Activated CD4-positive, alpha-beta T cell treated with anti-CD3 and anti-CD28 coated beads, Interleukin-2, amount 50 U/mL, for 16 hours (primary cell): ENCODE measurements around the gene SH3PXD2A.

Experiments
- DNase-seq: peaks from one replicate; pipeline ENCODE4 v3.0.0-alpha.2; 2020

The SH3PXD2A gene

DNA sequence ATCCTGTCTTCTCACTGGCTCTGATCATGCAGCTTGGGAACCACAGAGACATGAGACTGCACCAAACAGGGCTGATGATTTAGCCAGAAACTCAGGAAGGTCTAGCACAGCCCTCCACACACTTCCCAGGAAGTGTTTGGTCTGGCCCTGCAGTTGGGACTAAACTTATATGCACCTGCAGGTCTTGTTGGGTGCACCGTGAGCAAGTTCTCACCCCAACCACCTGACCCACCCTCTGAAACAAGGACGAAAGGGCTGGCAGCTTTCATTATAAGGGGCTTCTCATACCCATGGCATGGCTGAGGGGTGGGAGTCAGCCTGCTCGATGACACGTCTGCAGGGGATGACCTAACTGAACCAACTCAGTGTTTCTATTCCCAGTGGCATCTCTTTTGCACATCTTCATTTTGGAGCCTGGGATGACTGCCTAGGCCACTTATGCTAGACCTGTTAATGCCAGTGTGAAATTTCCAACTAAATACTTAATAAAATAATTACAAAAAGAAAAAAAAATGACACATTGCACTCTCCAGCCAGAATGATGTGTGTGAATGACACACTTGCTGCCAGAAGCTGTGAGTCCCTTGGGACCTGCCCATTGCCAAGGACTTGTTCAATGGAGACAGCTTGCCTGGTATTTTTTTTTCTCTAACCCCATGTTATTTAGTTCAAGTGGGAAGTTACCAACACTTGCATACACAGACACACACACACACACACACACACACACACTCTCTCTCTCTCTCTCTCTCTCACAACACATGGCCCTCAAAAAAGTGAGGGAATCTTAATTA is 259.2 kb downstream of the SH3PXD2A start:
- no peak for DNase-seq

DNA sequence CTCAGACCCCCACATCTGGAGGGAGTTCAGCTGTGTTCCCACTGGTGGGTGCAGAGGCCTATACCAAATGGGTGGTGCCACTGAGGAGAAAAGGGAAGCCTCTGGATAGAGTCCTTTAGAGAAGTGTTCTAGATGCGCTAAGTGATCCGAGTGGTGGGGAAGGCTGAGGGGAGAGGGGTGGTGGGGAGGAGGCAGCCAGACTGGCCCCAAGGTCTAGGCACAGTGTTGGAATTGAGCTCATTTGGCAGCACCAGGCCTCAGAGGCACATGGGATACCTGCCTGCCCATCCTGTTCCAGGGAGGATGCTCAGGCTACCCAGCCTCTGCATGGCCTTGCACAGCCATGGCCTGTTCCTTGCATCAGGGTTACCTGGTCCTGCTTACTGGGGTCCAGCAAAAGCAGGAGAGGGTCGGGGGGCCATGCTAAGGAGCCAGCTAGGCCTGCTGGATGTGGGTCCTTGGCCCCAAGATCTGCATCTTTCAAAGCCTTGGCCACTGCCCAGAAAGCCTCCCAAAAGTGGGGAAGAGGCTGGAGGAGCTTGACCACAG is 262.3 kb downstream of the SH3PXD2A start:
- DNase-seq = no peak

DNA sequence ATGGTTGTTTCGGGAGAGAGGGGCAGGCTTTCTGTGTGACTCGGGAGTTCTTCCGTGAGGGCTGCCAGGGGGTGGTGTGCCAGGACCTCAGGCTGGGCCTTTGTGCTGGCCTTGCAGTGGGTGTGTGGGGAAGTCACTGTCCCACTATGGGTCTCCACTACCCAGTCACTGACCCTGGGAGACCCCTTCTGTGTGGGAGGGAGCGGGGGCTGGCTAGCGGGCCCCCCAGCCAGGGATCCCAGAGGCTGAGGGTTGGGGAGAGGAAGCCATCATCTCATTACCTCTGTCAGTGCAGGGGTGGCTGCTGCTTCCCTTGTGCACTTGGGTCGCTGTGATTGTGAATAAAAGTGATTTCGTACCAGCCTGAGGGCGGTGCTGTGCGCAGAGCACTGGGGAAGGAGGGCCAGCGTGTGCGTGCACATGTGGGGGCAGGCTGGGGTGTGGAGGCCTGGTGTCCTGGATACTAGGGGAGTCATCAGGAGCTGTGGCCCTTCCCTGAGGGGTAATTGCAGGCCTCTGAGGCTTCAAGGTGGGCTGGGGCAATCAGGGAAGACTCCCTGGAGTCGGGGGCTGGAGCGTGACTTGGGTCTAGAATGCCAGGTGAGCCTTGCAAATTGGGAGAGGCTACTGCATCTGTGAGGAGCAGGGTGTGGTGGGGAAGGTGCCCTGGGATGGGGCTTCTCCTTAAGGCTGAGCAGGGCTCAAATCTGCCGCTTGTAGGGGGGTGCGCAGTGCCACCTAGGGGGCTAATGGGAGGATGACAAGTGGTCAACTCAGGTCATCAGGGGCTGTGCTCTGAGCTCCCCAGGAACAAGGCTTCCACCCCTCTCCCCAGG is 263.0 kb downstream of the SH3PXD2A start:
- peak; percentile 39 for DNase-seq

DNA sequence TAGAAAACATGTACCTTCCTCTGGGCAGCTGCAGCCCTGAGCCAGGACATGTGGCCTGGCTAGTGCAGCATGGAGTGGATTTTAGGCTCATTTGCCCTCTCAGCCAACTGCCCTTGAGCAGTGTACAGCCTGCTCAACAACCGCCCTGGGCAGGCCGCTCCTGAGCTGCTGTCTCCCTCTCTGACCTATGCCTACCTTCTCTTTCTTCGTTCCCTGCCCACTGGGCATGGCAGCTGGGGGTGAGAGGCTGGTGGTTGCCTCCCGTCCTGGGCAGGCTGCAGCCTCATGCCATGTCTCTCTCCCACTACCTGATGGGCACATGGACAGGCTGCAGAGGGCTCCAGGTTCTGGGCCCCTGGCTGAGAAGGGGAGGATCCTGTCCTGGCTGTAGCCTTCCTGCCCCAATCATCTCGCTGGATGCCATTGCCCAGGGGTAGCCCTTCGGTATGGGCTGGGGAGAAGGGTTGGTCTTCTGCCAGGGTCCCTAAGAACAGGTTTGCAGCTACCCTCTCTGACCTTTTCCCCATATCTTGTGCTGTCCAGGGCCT is 264.6 kb downstream of the SH3PXD2A start:
- DNase-seq = no peak

DNA sequence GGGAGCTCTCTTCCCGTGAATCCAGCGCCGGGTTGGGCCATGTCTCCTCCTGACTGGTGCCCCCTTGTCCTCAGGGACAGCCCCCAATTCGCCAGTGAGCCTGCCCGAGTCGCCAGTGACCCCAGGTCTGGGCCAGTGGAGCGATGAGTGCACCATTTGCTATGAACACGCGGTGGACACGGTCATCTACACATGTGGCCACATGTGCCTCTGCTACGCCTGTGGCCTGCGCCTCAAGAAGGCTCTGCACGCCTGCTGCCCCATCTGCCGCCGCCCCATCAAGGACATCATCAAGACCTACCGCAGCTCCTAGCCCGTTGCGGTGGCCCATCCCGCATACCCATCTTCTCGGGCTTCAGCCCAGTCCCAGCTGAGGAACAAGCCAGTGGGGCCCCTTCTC is 265.3 kb downstream of the SH3PXD2A start:
- DNase-seq = no peak

DNA sequence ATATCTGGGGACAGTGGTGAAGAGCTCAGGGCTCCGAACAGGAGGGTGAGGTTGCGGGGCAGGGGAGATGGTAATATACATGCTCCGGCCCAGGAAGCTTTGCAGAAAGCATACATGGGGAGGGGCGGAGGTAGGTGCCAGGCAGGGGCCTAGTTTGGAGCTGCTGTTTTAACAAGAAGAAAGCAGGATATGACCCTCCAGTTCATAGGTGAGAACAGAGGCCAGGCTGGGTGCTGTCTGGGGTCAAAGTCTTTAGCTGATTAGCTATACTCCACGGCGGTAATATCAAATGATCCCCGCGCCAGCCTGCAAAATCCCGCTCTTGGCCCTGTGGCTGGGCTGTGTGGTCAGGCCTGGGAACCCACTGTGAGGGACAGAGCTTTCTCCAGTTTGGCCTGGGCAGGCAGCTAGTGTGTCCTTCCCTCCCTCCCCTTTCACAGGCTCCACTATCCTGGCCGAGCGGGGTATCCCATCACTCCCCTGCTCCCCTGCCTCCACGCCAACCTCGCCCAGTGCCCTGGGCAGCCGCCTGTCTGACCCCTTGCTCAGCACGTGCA is 266.2 kb downstream of the SH3PXD2A start:
- DNase-seq = no peak

DNA sequence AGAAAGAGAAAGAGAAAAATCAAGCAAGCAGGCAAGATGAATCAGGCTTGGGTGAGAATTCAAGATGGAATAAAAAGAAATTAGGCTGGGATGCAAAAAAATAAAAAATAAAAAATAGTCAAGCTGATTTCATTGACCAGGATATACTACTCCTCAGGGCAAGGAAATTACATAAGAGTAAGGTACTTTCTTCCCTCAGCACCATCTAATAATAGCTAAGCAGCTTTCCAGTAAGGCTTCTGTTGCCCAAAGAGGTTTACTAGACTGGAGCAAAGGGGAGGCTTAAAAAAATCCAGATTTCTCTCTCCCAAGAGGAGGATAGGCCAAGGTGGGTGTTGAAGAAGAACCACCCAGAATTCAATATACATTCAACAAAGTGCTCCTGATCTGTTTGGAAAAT is 268.3 kb downstream of the SH3PXD2A start:
- DNase-seq = no peak

DNA sequence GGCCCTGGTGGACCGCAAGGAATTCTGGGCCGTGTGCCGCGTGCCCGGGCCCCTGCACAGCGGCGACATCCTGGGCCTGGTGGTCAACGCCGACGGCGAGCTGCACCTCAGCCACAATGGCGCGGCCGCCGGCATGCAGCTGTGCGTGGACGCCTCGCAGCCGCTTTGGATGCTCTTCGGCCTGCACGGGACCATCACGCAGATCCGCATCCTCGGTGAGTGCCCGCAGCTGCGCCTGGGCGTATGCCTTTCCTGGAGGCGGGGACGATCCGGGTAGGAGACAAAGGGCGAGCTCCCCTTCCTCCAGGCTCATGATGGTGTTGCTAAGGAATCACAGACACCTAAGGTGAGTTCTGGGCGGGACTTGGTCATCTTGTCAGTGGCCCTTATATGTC is 270.4 kb downstream of the SH3PXD2A start:
- no peak for DNase-seq

DNA sequence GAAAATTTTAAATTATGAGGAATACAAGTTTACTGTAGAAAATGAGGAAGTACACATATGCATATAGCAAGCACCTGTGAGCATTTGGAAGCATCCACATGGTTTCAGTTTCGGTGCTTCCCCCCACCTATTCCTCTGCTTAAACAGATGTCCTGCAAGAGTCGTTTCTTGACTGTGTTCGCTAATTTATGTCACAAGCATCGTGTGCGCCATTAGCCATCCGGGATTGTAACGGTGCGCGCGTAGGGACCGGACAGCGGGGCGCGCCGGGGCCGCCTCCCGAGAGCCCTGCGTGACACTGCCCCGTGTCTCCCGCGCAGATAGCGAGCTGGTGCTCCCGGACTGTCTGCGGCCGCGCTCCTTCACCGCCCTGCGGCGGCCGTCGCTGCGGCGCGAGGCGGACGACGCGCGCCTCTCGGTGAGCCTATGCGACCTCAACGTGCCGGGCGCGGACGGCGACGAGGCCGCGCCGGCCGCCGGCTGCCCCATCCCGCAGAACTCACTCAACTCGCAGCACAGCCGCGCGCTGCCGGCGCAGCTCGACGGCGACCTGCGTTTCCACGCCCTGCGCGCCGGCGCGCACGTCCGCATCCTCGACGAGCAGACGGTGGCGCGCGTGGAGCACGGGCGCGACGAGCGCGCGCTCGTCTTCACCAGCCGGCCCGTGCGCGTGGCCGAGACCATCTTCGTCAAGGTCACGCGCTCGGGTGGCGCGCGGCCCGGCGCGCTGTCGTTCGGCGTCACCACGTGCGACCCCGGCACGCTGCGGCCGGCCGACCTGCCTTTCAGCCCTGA is 271.0 kb downstream of the SH3PXD2A start:
- peak; percentile 63 for DNase-seq

DNA sequence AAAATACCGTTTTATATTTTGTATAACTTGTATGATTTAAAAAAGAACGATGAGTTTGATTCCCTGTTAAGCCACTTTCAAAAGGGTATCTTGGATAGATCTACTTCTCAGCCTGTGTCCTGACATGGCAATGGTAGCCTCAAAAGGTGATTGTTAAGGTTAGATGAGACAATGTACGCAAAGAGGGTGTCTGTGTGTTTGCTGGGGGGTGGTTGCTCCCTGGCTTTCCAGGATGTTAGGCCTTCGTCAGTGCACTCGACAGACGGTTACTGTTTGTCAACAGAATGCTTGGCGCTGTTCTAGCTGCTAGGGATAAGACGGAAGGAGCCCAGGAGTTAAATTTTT is 271.5 kb downstream of the SH3PXD2A start:
- no peak for DNase-seq

DNA sequence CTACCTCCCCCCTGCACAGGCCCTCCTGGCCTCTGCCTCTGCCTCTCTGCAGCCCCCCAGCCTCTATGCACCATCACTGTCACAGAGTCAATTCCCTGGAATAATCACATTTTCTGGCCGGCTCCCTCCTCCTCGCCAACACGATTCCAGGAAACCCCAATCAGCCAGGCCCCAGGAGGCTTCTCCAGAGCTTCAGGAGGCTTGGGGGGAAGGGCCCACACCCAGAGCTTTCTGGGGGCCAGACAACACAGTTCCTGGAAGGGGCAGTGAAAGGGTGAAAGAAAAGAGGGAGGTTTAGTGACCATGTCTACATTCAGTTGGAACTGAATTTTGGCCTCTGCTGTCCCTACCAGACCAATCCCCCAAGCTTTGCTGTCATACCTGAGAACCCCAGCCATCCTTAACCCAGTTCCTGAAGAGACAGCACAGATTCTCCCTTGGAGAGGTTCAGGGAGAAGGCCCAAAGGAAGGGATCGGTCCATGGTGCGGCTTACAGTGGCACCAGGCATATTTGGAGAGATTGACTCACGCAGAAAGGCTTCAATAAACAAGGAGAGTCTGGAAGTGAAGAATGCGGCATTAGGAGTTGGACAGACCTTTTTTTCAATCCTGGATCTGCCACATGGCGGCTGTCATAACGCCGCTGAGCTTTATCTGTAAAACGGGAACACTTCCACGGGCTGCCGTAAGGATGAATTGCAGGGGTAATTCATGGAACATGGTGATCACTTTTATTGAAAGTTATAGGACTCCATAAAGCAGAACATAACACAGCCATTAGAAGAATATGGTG is 272.8 kb downstream of the SH3PXD2A start:
- DNase-seq = no peak

DNA sequence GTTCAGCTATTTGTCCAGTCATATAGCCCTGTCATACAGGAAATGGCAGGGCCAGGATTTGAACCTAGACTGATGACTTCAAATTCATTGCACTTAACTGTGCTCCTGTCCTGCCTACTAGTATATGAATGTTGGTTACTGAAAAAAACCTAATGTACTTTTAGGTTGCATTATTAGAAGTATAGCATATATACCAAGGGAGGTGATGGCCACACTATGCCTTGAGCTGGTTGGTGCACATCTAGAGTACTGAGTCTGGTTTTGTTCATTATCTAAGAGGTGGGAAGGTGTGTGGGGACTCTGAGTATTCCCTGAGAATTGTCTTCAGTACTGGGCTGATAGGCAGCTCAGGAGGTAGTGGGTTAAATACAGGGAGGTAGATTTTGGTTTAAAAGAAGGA is 273.9 kb downstream of the SH3PXD2A start:
- DNase-seq = no peak

DNA sequence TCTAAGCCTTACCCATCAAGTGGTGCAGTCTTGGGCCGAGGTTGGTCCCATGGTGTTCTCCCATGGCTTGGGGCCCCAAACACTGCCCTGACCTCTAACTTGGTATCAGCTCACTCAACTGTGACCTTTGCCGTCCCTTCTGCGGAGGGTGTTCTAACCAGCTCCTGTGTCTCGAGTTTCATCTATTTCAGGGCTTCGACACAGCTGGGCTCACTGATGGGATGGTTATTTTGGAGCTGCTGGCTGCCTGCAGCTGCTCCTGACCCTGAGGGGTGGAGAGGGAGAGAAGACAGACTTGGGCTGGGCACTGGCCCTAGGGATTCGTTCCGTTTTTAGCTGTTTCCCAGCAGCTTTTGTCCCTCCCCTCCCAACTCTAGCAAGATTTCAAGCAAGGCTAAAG is 274.9 kb downstream of the SH3PXD2A start:
- no peak for DNase-seq

DNA sequence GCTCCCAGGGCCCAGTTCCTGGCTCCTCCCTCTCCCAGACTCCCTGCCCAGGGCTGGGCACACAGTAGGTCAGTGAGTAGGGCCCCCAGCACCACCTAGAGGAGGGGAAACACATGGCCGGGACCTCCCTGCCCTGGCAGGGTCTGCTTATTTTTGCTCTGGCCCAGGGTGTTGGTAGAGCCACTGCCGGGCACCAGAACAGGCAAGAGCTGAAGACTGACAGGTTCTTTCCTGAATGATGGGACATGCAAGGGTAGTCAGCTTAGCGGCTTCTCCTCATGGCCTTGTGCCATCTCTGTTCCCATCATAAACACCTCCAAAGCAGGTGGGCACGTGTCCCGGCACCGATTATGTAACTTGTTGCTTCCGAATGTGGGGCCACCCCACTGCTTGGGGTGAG is 275.4 kb downstream of the SH3PXD2A start:
- no peak for DNase-seq

DNA sequence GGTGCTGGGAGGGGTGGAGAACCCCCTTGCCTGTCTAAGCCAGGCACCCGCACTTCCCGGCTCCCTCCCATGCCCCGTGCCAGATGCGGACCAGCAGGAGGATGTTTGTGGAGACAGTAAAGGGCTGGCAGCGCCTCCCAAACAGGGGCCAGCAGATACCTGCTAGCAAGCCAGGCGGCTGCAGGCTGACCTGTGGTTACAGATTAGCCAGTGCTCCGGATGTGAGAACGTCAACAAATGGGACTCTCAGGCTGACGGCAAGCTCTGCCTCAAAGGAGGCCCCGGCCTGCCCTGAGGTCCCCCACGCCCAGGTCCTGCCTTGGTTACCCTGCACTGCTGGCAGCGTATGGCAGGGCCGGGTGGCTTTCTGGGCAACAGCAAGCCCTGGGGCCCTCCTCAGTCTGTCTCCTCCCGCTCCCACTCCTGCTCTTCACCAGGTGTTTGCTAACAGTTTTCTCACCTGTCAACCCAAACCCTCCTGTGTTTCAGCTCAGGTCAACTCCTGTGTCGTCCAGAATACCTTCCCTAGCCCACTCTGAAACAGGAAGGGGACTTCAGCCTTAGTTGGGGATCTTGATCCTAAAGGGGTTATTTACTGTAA is 276.5 kb downstream of the SH3PXD2A start:
- DNase-seq = no peak

DNA sequence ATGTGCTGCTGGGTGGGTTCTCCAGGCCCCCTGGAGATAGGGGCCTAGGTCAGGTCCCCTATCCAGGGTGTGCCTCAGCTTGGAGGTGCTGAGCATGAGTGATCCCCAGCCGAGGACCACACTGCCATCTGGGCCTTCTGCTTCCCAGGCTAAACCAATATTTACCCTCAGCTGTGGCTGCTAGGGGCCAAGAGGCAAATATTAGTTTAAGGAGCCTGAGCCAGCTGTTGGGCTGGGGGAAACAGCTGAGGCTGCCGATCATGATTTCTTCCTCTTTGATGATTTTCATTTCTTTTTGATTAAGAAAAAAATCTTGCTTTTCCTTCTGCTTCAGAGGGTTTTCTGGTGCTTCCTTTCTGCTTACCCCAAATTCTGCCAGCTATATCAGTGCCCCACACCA is 278.5 kb downstream of the SH3PXD2A start:
- DNase-seq = no peak

DNA sequence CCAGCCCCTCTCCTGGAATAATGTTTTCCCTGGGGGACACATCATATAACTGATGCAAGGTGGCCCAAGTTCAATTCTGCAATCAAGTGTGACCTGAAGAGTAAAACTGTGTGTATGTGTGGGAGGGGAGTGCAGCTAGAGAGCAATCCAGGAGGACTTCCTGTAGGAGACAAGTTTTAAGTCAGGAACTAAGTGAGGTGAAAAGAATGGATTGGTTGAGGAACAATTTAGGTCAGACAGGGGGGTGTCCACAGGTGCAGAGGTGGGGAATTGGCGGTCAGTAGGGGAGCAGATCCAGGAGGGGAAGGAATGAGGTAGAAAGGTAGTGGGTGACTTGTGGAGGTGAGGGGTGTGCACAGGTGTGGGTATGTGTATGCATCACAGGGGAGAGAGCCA is 279.3 kb downstream of the SH3PXD2A start:
- no peak for DNase-seq

DNA sequence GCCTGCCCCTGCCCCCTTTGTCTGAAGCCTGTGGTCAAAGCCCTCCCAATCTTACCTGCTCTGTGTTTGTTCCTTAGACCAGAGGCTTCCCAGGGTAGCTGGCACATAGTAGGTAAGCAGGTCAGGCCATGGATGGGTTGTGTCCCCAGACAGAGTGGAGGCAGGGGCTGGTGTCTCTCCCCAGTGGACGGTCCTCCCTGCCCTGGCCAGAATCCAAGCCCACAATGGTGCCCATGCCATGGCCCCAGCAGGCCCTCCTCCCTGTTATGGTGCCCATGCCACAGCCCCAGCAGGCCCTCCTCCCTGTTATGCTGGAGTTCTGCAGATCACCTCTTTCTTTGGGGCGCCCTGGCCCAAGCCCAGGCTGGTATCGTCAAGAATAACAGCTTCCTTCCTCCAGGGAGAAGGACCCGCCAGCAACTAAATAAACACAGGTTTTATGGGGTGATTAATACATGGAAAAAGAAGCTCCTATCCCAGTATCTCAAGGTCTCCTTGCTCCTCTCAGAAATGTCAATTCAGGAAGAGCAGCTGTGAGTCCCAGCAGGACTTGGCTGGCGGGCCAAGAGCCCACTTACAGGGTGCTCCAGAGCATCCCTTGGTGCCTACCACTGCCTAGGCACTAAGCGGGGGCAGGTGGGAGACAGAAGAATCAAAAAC is 279.8 kb downstream of the SH3PXD2A start:
- no peak for DNase-seq

DNA sequence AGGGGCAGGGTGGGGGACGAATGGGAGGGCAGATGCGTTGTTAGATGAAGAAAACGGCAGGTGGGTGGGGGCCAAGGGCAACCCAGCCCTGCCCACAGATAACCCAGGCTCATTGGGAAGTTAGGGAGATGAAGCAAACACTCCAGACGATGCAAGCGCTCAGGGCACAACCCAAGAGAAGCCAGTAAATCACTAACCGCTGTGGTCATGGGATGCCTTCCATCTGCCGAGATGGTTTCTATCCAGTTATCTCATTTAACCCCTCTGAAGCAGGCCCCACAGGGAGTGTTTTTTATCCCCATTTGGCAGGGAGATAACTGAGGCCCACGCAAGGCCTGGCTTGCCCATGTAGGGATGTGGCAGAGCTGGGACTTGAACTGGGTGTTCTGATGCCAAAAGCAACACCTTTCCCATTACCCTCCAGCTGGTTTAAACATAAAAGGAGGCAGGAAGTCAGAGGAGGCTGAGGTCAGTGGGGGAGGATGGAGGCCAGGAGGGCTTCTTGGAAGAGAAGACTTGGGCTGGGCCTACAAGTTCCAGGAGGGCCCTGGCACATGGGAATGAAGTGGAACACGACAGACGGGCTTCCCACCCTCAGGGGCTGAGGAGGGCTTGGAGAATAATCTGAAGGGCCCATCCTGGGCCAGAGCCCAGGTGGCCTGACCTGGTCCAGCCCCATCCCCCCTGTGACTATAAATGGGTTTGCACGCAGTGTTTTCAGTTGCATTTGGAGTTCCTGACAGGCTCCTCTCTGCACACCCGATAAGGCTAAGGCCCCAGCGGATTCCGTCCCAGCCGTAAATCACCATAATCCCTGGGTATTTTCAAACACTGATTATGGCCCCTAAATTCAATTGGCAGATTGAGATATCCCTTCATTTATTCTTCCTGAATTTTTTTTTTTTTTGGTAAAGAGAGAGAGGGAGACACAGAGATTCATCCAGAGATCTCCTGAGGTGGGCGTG is 281.0 kb downstream of the SH3PXD2A start:
- no peak for DNase-seq

DNA sequence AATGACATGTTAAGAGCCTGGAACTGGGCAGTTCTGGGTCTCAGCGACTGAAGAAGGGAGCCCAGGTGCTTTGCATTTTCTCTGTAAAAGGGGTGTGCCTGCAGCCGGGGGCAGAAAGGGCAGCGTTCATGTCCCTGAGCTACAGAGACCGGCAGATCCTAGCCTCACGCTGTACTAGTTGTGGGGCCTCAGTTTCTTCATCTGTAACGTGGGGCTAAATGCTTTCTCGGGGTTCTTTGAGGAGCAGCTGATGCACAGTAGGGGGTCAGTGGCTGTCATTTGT is 282.2 kb downstream of the SH3PXD2A start:
- no peak for DNase-seq
